ENCODE data around the gene IRX5. TPM values are rescaled to one million over a fixed set of nuclear protein-coding genes. Genes with fewer than 3 reads are reported as not detected.

The IRX5 gene
- total RNA-seq, 1 experiment from 2014 or later: 0.86 TPM

- Histone ChIP-seq H2AFZ (ENCODE audit: low read depth, low read length, poor library complexity, severe bottlenecking) (no peak overlapping the region), H3K27ac (ENCODE audit: low read depth, low read length) (no peak overlapping the region), H4K20me1 (ENCODE audit: insufficient read depth) (no peaks in the 10 kb centered on the region; the same call in 1 of the 2 replicates), H3K79me2 (ENCODE audit: insufficient read depth, low read length) (no peaks in the 10 kb centered on the region), H3K36me3 (ENCODE audit: control insufficient read depth in 1 of 2, insufficient read depth in 2 of 2, low read length in 2 of 2) (no peaks in the 10 kb centered on the region), H3K9me3 (ENCODE audit: control insufficient read depth in 1 of 2, insufficient read depth in 1 of 2, low read depth in 1 of 2, low read length in 2 of 2) (no peaks in the 10 kb centered on the region), H3K4me2 (ENCODE audit: low read length) (no peak overlapping the region), H3K9me2 (ENCODE audit: insufficient read depth) (no peaks in the 10 kb centered on the region), H3K9ac (ENCODE audit: low read length) (no peak overlapping the region), H3K27me3 (ENCODE audit: insufficient read depth, low read length) (peaks cover 20% of the 10 kb centered on the region), H3K4me1 (ENCODE audit: control insufficient read depth in 1 of 2, insufficient read depth in 2 of 2, low read length in 2 of 2) (no peaks in the 10 kb centered on the region), H3K4me3 (replicated peaks in 1 of 2; ENCODE audit: low read depth in 1 of 2, low read length in 2 of 2) (no peak overlapping the region)
- intact Hi-C loops (cut with micrococcal nuclease): loop anchor here (10.0 kb wide), 1 partner anchor 1148 kb away; no protein-coding TSS in a partner anchor
- POLR2A ChIA-PET: no interaction called here
- TF ChIP-seq YY1 (IDR thresholded peaks at IDR 0.05; ENCODE audit: extremely low read depth, insufficient replicate concordance, low read depth, low read length): no peak
- TF ChIP-seq EZH2phosphoT487 (IDR thresholded peaks at IDR 0.05; ENCODE audit: borderline replicate concordance): no peak
- no peak for TF ChIP-seq SP1 (IDR thresholded peaks at IDR 0.05; ENCODE audit: low read depth)
- no peak for TF ChIP-seq CBX3 (IDR thresholded peaks at IDR 0.05; ENCODE audit: low read depth)
- CTCF ChIA-PET: no interaction called here
- RAD21 ChIA-PET (ENCODE audit: low non-redundant PET in 1 of 2, low total read pairs in 2 of 2, uncharacterized antibody in 2 of 2, unreplicated experiment in 2 of 2): no interaction called here
- ATAC-seq: no peak
- no TSS peak for BruUV-seq (replicated peaks)
- no peak for DNase-seq (ENCODE audit: low read depth, low spot score)
Observed at GRCh38 chr16:54923055-54923473, 7.6 kb upstream of the IRX5 start.

- RAD21 ChIA-PET (ENCODE audit: low non-redundant PET in 1 of 2, low total read pairs in 2 of 2, uncharacterized antibody in 2 of 2, unreplicated experiment in 2 of 2): no interaction called here
- Histone ChIP-seq H3K4me1 (ENCODE audit: control insufficient read depth in 1 of 2, insufficient read depth in 2 of 2, low read length in 2 of 2) (no peaks in the 10 kb centered on the region), H3K79me2 (ENCODE audit: insufficient read depth, low read length) (no peaks in the 10 kb centered on the region), H3K9ac (ENCODE audit: low read length) (no peak overlapping the region), H3K27ac (ENCODE audit: low read depth, low read length) (no peak overlapping the region), H3K4me3 (replicated peaks in 1 of 2; ENCODE audit: low read depth in 1 of 2, low read length in 2 of 2) (no peak overlapping the region), H3K27me3 (ENCODE audit: insufficient read depth, low read length) (peaks cover 20% of the 10 kb centered on the region), H3K9me2 (ENCODE audit: insufficient read depth) (no peaks in the 10 kb centered on the region), H3K4me2 (ENCODE audit: low read length) (no peak overlapping the region), H3K9me3 (ENCODE audit: control insufficient read depth in 1 of 2, insufficient read depth in 1 of 2, low read depth in 1 of 2, low read length in 2 of 2) (no peaks in the 10 kb centered on the region), H4K20me1 (ENCODE audit: insufficient read depth) (no peaks in the 10 kb centered on the region; the same call in 1 of the 2 replicates), H3K36me3 (ENCODE audit: control insufficient read depth in 1 of 2, insufficient read depth in 2 of 2, low read length in 2 of 2) (no peaks in the 10 kb centered on the region), H2AFZ (ENCODE audit: low read depth, low read length, poor library complexity, severe bottlenecking) (no peak overlapping the region)
- no TSS peak for BruUV-seq (replicated peaks)
- no peak for DNase-seq (ENCODE audit: low read depth, low spot score)
- ATAC-seq: no peak
- no peak for TF ChIP-seq MAX (IDR thresholded peaks at IDR 0.05)
- TF ChIP-seq JUND (IDR thresholded peaks at IDR 0.05): no peak
- TF ChIP-seq CBX3 (IDR thresholded peaks at IDR 0.05; ENCODE audit: low read depth): no peak
- no peak for TF ChIP-seq SRF (IDR thresholded peaks at IDR 0.05; ENCODE audit: low read depth)
- TF ChIP-seq RAD21 (IDR thresholded peaks at IDR 0.05; ENCODE audit: low read depth): no peak
- TF ChIP-seq SIN3A (IDR thresholded peaks at IDR 0.05; ENCODE audit: low read depth): no peak
- TF ChIP-seq ATF3 (IDR thresholded peaks at IDR 0.05): no peak
- no peak for TF ChIP-seq CEBPB (IDR thresholded peaks at IDR 0.05; ENCODE audit: low read depth)
- TF ChIP-seq POLR2AphosphoS5 (IDR thresholded peaks at IDR 0.05; ENCODE audit: low read depth, low read length): no peak
- TF ChIP-seq POLR2A (IDR thresholded peaks at IDR 0.05; ENCODE audit: borderline replicate concordance, extremely low read depth, insufficient read depth, insufficient read length): no peak
- no peak for TF ChIP-seq SP1 (IDR thresholded peaks at IDR 0.05; ENCODE audit: low read depth)
- TF ChIP-seq TCF7L2 (IDR thresholded peaks at IDR 0.05; ENCODE audit: borderline replicate concordance, extremely low read depth, insufficient read depth, insufficient read length): no peak
- no peak for TF ChIP-seq EZH2phosphoT487 (IDR thresholded peaks at IDR 0.05; ENCODE audit: borderline replicate concordance)
- TF ChIP-seq ZBTB33 (IDR thresholded peaks at IDR 0.05; ENCODE audit: extremely low read depth, insufficient replicate concordance, low read length): no peak
- TF ChIP-seq YY1 (IDR thresholded peaks at IDR 0.05; ENCODE audit: extremely low read depth, insufficient replicate concordance, low read depth, low read length): no peak
- POLR2A ChIA-PET: no interaction called here
- intact Hi-C loops (cut with micrococcal nuclease): loop anchor here (10.0 kb wide), 1 partner anchor 1149 kb away; no protein-coding TSS in a partner anchor
- CTCF ChIA-PET: no interaction called here
Observed at GRCh38 chr16:54923988-54924387, 6.7 kb upstream of the IRX5 start.
